A549 (cell line): ENCODE measurements around the gene ARHGAP22. TPM values are rescaled to one million over a fixed set of nuclear protein-coding genes. Genes with fewer than 3 reads are reported as not detected.

Experiments
- ATAC-seq, 2 experiments: fragments of 200-7000 bp in 1 of 2; fragments of >200 bp in 1 of 2; cut with Nextera tagmentation in 1 of 2; cut with Tn5 transposase in 1 of 2; 3 replicates each; pipeline versions ENCODE4 v1.8.0 to v1.9.1; 2018 to 2020; ENCODE audit warnings: mild to moderate bottlenecking in 1 of 2, moderate library complexity in 1 of 2
- CTCF ChIA-PET: fragments of 300-600 bp; sonication (Branson Sonifier 250); formaldehyde crosslinking; extraction: SDS; loops from one replicate; lab custom pipeline; 2021; ENCODE audit warnings: antibody characterized with exemption, inconsistent platforms; lab: Yijun Ruan, JAX
- POLR2A ChIA-PET: fragments of 350-600 bp; formaldehyde crosslinking; extraction: SDS; loops from one replicate; lab custom pipeline; 2021; ENCODE audit warnings: antibody characterized with exemption, inconsistent platforms; lab: Yijun Ruan, JAX
- DNase-seq, 2 experiments: peaks; one replicate each; pipeline versions ENCODE4 v3.0.0 to v3.0.0-alpha.2; 2011 to 2016; ENCODE audit warnings: low read depth in 1 of 2, low spot score in 1 of 2
- FAIRE-seq: peaks from 2 replicates; lab custom pipeline; 2011; peaks lifted over from hg19 to GRCh38; lab: Jason Lieb, UNC
- H3K27ac ChIP-seq, 2 experiments: fragments of >200 bp; sonication (Bioruptor Twin); formaldehyde crosslinking; 3 replicates each; pipeline ENCODE4 v1.5.1; 2016 to 2017
- H3K4me1 ChIP-seq: fragments of >200 bp; sonication (Bioruptor Twin); formaldehyde crosslinking; 3 replicates; pipeline ENCODE4 v1.6.1; 2016
- H3K4me2 ChIP-seq: fragments of >200 bp; sonication (Bioruptor Twin); formaldehyde crosslinking; 3 replicates; pipeline ENCODE4 v1.6.1; 2016
- H3K4me3 ChIP-seq: fragments of >200 bp; sonication (Bioruptor Twin); formaldehyde crosslinking; 3 replicates; pipeline ENCODE4 v1.5.1; 2016
- H3K9me3 ChIP-seq: fragments of >200 bp; sonication (Bioruptor Twin); formaldehyde crosslinking; 3 replicates; pipeline ENCODE4 v1.6.1; 2016
- CHD4 ChIP-seq: fragments of 200-600 bp; sonication (generic); IDR thresholded peaks from 2 replicates; pipeline ENCODE4 v1.6.1; 2016; ENCODE audit warnings: antibody characterized with exemption, mild to moderate bottlenecking, borderline replicate concordance
- EP300 ChIP-seq, 2 experiments: fragments of >200 bp; sonication (Bioruptor Twin); formaldehyde crosslinking; IDR thresholded peaks; 2 replicates in 1 of 2; 3 replicates in 1 of 2; pipeline ENCODE4 v1.6.1; 2016 to 2017
- HES2 ChIP-seq: fragments of >200 bp; sonication (Bioruptor Twin); formaldehyde crosslinking; IDR thresholded peaks from 2 replicates; pipeline ENCODE4 v1.6.1; 2016
- HEYL ChIP-seq: fragments of 250-450 bp; sonication (Bioruptor Pico); IDR thresholded peaks from 2 replicates; pipeline ENCODE4 v1.8.0; 2021; ENCODE audit warnings: mild to moderate bottlenecking, moderate library complexity
- HOXB5 ChIP-seq: fragments of 250-450 bp; sonication (Bioruptor Pico); IDR thresholded peaks from 2 replicates; pipeline ENCODE4 v1.5.0; 2020; ENCODE audit warnings: mild to moderate bottlenecking, moderate library complexity
- MAX ChIP-seq: IDR thresholded peaks from 2 replicates; pipeline ENCODE4 v1.6.1; 2012
- POLR2AphosphoS2 ChIP-seq: conservative IDR thresholded peaks from 2 replicates; pipeline ENCODE4 v1.6.1; 2012; ENCODE audit warnings: low read length, improper control_type of control experiment, inconsistent platforms
- ZC3H11A ChIP-seq: fragments of 450-650 bp; IDR thresholded peaks from 2 replicates; pipeline ENCODE4 v1.6.1; 2014; ENCODE audit warnings: antibody characterized with exemption, mild to moderate bottlenecking
- ZFP36 ChIP-seq: fragments of 450-650 bp; IDR thresholded peaks from 2 replicates; pipeline ENCODE4 v1.6.1; 2014; ENCODE audit warnings: borderline replicate concordance; ENCODE audit not compliant: partially characterized antibody
- WGBS: methylation state at CpG from one replicate; pipeline ENCODE4 v1.1.6; 2017; ENCODE audit errors: missing lambda C conversion rate; 5-methylcytosine and 5-hydroxymethylcytosine counted together
- polyA plus RNA-seq, 4 experiments: library from polyadenylated mRNA; depleted of rRNA in 3 of 4; stranded (reverse); fragments of >200 nt; fragmentation: RNase III in 1 of 4; extraction: RNeasy Plus Mini Kit Qiagen cat#74134 plus additional on column Dnase treatment in 1 of 4; gene quantifications; 2 replicates in 3 of 4; 3 replicates in 1 of 4; pipeline ENCODE4 v1.2.3, GENCODE V29; 2011 to 2017
- TF ChIP-seq, protein P1 (sequence below): fragments of >200 bp; sonication (Bioruptor Twin); formaldehyde crosslinking; IDR thresholded peaks from 3 replicates; pipeline ENCODE4 v1.5.1; 2016
- TF ChIP-seq, protein P2 (sequence below): fragments of 250-450 bp; sonication (Bioruptor Pico); IDR thresholded peaks from 2 replicates; pipeline ENCODE4 v1.5.0; 2020; ENCODE audit warnings: low read depth, mild to moderate bottlenecking, moderate library complexity
- TF ChIP-seq, protein P3 (sequence below): IDR thresholded peaks from 2 replicates; pipeline ENCODE4 v1.6.1; 2012; ENCODE audit warnings: low read depth, borderline replicate concordance
- TF ChIP-seq, protein P4 (sequence below): fragments of 200-600 bp; sonication (generic); IDR thresholded peaks from 2 replicates; pipeline ENCODE4 v1.6.1; 2016; ENCODE audit warnings: antibody characterized with exemption, mild to moderate bottlenecking, moderate library complexity

ARHGAP22 gene
- polyA plus RNA-seq, 2 of the 4 experiments (the other 2 are of a cell fraction): 1.9 to 3.2 TPM

DNA sequence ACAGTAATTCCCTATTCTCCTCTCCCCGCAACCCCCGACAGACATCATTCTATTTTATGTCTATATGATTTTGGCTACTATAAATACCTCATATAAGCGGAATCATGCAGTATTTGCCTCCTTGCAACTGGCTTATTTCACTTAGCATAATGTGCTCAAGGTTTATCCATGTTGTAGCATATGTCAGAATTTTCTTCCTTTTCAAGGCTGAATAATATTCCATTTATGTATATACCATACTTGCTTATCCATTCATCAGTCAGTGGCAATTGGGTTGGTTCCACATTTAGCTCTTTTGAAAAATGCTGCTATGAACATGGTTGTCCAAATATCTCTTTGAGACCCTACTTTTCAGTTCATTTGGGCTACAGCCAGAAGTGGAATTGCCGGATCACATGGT lies 191.9 kb downstream of the ARHGAP22 start:
- Histone ChIP-seq H3K9me3 (peaks cover 11% of the 10 kb centered on the region), H3K27ac (no peak overlapping the region), H3K4me3 (no peak overlapping the region), H3K4me1 (peaks cover 17% of the 10 kb centered on the region; the same call in 2 of the 3 replicates), H3K4me2 (no peak overlapping the region)
- ChIA-PET CTCF (no interaction called here), POLR2A (no interaction called here)
- FAIRE-seq: no peak
- TF ChIP-seq HEYL (CRISPR knock-in tag): no peak
- no peak for TF ChIP-seq POLR2AphosphoS2
- TF ChIP-seq, protein P1, sequence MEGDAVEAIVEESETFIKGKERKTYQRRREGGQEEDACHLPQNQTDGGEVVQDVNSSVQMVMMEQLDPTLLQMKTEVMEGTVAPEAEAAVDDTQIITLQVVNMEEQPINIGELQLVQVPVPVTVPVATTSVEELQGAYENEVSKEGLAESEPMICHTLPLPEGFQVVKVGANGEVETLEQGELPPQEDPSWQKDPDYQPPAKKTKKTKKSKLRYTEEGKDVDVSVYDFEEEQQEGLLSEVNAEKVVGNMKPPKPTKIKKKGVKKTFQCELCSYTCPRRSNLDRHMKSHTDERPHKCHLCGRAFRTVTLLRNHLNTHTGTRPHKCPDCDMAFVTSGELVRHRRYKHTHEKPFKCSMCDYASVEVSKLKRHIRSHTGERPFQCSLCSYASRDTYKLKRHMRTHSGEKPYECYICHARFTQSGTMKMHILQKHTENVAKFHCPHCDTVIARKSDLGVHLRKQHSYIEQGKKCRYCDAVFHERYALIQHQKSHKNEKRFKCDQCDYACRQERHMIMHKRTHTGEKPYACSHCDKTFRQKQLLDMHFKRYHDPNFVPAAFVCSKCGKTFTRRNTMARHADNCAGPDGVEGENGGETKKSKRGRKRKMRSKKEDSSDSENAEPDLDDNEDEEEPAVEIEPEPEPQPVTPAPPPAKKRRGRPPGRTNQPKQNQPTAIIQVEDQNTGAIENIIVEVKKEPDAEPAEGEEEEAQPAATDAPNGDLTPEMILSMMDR: no peak
- DNase-seq: no peak
- 95% methylated on average over 4 of the region's 4 CpGs for WGBS
- ATAC-seq: no peak

- H3K4me2 ChIP-seq: no peak overlapping the region
- TF ChIP-seq MAX (no peak), HES2 (no peak), EP300 (IDR thresholded peaks at IDR 0.05) (no peak), HOXB5 (CRISPR knock-in tag) (no peak)
- TF ChIP-seq, protein P2, sequence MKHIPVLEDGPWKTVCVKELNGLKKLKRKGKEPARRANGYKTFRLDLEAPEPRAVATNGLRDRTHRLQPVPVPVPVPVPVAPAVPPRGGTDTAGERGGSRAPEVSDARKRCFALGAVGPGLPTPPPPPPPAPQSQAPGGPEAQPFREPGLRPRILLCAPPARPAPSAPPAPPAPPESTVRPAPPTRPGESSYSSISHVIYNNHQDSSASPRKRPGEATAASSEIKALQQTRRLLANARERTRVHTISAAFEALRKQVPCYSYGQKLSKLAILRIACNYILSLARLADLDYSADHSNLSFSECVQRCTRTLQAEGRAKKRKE (CRISPR knock-in tag): no peak
- TF ChIP-seq, protein P3, sequence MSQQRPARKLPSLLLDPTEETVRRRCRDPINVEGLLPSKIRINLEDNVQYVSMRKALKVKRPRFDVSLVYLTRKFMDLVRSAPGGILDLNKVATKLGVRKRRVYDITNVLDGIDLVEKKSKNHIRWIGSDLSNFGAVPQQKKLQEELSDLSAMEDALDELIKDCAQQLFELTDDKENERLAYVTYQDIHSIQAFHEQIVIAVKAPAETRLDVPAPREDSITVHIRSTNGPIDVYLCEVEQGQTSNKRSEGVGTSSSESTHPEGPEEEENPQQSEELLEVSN: no peak
- TF ChIP-seq, all 56 proteins: peak for 0
- peaks cover 11% of the 10 kb centered on the region for H3K9me3 ChIP-seq
- ATAC-seq (no peak), DNase-seq (peak in 1 of 2 experiments; percentile 6), FAIRE-seq (no peak)
- peaks cover 12% of the 10 kb centered on the region; the same call in 2 of the 3 replicates for H3K4me1 ChIP-seq
- H3K4me3 ChIP-seq: no peak overlapping the region
- ChIA-PET CTCF (no interaction called here), POLR2A (no interaction called here)
- 96% methylated on average over 3 of the region's 3 CpGs for WGBS
- no peak overlapping the region for H3K27ac ChIP-seq
Measured at GRCh38 chr10:48412081-48412480, 192.8 kb downstream of the ARHGAP22 start.

- WGBS: 95% methylated on average over 2 of the region's 2 CpGs
- CTCF ChIA-PET: no interaction called here
- ATAC-seq: no peak
- Histone ChIP-seq H3K27ac (no peak overlapping the region), H3K4me3 (no peak overlapping the region), H3K9me3 (peaks cover 11% of the 10 kb centered on the region), H3K4me2 (no peak overlapping the region), H3K4me1 (peaks cover 9% of the 10 kb centered on the region)
- DNase-seq: no peak
- POLR2A ChIA-PET: no interaction called here
- no peak for FAIRE-seq
- TF ChIP-seq CHD4 (no peak), ZFP36 (no peak), ZC3H11A (no peak)
- TF ChIP-seq, protein P4, sequence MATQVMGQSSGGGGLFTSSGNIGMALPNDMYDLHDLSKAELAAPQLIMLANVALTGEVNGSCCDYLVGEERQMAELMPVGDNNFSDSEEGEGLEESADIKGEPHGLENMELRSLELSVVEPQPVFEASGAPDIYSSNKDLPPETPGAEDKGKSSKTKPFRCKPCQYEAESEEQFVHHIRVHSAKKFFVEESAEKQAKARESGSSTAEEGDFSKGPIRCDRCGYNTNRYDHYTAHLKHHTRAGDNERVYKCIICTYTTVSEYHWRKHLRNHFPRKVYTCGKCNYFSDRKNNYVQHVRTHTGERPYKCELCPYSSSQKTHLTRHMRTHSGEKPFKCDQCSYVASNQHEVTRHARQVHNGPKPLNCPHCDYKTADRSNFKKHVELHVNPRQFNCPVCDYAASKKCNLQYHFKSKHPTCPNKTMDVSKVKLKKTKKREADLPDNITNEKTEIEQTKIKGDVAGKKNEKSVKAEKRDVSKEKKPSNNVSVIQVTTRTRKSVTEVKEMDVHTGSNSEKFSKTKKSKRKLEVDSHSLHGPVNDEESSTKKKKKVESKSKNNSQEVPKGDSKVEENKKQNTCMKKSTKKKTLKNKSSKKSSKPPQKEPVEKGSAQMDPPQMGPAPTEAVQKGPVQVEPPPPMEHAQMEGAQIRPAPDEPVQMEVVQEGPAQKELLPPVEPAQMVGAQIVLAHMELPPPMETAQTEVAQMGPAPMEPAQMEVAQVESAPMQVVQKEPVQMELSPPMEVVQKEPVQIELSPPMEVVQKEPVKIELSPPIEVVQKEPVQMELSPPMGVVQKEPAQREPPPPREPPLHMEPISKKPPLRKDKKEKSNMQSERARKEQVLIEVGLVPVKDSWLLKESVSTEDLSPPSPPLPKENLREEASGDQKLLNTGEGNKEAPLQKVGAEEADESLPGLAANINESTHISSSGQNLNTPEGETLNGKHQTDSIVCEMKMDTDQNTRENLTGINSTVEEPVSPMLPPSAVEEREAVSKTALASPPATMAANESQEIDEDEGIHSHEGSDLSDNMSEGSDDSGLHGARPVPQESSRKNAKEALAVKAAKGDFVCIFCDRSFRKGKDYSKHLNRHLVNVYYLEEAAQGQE: no peak
Measured at GRCh38 chr10:48411510-48411909, 193.4 kb downstream of the ARHGAP22 start.
